DND-41 (cell line): ENCODE results near the gene TMEM30B.

ENCODE experiments used
- EZH2 ChIP-seq: IDR thresholded peaks from 3 replicates; pipeline ENCODE4 v1.6.1; 2012; ENCODE audit warnings: borderline replicate concordance, low read depth, mild to moderate bottlenecking, moderate library complexity, low read length, inconsistent platforms; ENCODE audit not compliant: severe bottlenecking
- TF ChIP-seq, protein P1 (sequence below): IDR thresholded peaks from 2 replicates; pipeline ENCODE4 v1.5.1; 2012; ENCODE audit warnings: borderline replicate concordance, low read length, moderate library complexity, mild to moderate bottlenecking; ENCODE audit not compliant: poor library complexity, severe bottlenecking; ENCODE audit errors: extremely low read depth

- TF ChIP-seq, protein P1, sequence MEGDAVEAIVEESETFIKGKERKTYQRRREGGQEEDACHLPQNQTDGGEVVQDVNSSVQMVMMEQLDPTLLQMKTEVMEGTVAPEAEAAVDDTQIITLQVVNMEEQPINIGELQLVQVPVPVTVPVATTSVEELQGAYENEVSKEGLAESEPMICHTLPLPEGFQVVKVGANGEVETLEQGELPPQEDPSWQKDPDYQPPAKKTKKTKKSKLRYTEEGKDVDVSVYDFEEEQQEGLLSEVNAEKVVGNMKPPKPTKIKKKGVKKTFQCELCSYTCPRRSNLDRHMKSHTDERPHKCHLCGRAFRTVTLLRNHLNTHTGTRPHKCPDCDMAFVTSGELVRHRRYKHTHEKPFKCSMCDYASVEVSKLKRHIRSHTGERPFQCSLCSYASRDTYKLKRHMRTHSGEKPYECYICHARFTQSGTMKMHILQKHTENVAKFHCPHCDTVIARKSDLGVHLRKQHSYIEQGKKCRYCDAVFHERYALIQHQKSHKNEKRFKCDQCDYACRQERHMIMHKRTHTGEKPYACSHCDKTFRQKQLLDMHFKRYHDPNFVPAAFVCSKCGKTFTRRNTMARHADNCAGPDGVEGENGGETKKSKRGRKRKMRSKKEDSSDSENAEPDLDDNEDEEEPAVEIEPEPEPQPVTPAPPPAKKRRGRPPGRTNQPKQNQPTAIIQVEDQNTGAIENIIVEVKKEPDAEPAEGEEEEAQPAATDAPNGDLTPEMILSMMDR, result no peak
- no peak for TF ChIP-seq EZH2
These were observed 34.2 kb upstream of the TMEM30B start for GRCh38 chr14:61315313-61315712.
